Measurements from ENCODE around the gene SMAP2. TPM values are rescaled to one million over a fixed set of nuclear protein-coding genes. Genes with fewer than 3 reads are reported as not detected.

The SMAP2 gene
- total and polyA plus RNA-seq, 2 donors (not counting 3 experiments of a cell fraction or from before 2014, with no cell fraction given) = 8.0 to 11.1 TPM

DNA sequence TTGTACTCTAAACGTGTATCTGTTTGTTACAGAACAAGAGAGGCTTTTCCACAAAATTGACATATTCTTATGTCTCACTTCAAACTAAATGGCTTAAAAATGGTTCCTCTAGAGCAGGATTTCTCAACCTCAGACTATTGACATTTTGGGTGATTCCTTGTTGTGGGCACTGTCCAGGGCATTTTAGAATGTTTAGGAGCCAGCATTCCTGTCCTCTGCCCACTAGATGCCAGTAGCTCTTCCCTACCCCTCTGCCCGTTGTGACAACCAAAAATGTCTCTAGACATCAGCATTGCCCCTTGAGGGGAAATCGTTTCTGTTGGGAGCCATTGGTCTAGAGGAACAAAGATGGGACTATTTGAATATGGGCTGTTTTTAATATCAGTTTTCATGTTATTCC is 17.3 kb downstream of the SMAP2 start:
- Histone ChIP-seq H3K9me3 (replicated peaks; ENCODE audit: control insufficient read depth, insufficient read depth, low read length) (no peaks in the 10 kb centered on the region), H4K20me1 (replicated peaks; ENCODE audit: control insufficient read depth, extremely low read depth, insufficient read depth, low read length) (no peaks in the 10 kb centered on the region), H3K27ac (ENCODE audit: insufficient read depth, low read depth, low read length) (no peak overlapping the region), H3K27me3 (ENCODE audit: control insufficient read depth in 2 of 2, insufficient read depth in 2 of 2, low read length in 2 of 2) (no peaks in the 10 kb centered on the region), H3K4me1 (ENCODE audit: control insufficient read depth, extremely low read depth, insufficient read depth, low read length) (peaks cover 5% of the 10 kb centered on the region), H2AFZ (ENCODE audit: low read depth, low read length) (no peak overlapping the region), H3K9me1 (replicated peaks; ENCODE audit: control insufficient read depth, extremely low read depth, insufficient read depth, low read length) (no peaks in the 10 kb centered on the region), H3K4me3 (replicated peaks in 1 of 3; ENCODE audit: insufficient read depth in 1 of 3, low read depth in 1 of 3, low read length in 3 of 3) (no peak overlapping the region), H3K79me2 (ENCODE audit: control insufficient read depth, insufficient read depth, low read length) (no peaks in the 10 kb centered on the region), H3K4me2 (ENCODE audit: insufficient read depth, low read length) (no peak overlapping the region), H3K36me3 (ENCODE audit: control insufficient read depth in 2 of 2, extremely low read depth in 1 of 2, insufficient read depth in 2 of 2, low read length in 2 of 2) (no peaks in the 10 kb centered on the region), H3K9ac (replicated peaks; ENCODE audit: extremely low read depth, insufficient read depth, low read length) (no peak overlapping the region)
- CTCF ChIA-PET = interaction anchor here (5.1 kb wide), 1 partner anchor 14 kb away, joined by 16 read pairs; no protein-coding TSS in a partner anchor
- FAIRE-seq (no peak), DNase-seq (ENCODE audit: low read depth, low spot score) (no peak)
- POLR2A ChIA-PET = no interaction called here
- dilution Hi-C loops (cut with MboI; ENCODE audit: extremely low pct_ligation_motif_present, low sequenced_read_pairs) = no loop called here
- TF ChIP-seq FOS (IDR thresholded peaks at IDR 0.05; ENCODE audit: borderline replicate concordance, insufficient read depth, low read length) (no peak), POLR2AphosphoS5 (IDR thresholded peaks at IDR 0.05; ENCODE audit: insufficient read depth, low read depth, low read length) (no peak), EZH2 (IDR thresholded peaks at IDR 0.05; ENCODE audit: borderline replicate concordance, low read depth, low read length, severe bottlenecking) (no peak), JUN (IDR thresholded peaks at IDR 0.05; ENCODE audit: borderline replicate concordance, insufficient read depth, insufficient read length, low read depth) (no peak), MYC (IDR thresholded peaks at IDR 0.05; ENCODE audit: low read depth, low read length) (no peak), GATA2 (IDR thresholded peaks at IDR 0.05; ENCODE audit: insufficient read depth, insufficient read length, low read depth, low read length) (no peak), POLR2A (IDR thresholded peaks at IDR 0.05; ENCODE audit: low read depth, low read length) (no peak)
- TF ChIP-seq, protein P1, sequence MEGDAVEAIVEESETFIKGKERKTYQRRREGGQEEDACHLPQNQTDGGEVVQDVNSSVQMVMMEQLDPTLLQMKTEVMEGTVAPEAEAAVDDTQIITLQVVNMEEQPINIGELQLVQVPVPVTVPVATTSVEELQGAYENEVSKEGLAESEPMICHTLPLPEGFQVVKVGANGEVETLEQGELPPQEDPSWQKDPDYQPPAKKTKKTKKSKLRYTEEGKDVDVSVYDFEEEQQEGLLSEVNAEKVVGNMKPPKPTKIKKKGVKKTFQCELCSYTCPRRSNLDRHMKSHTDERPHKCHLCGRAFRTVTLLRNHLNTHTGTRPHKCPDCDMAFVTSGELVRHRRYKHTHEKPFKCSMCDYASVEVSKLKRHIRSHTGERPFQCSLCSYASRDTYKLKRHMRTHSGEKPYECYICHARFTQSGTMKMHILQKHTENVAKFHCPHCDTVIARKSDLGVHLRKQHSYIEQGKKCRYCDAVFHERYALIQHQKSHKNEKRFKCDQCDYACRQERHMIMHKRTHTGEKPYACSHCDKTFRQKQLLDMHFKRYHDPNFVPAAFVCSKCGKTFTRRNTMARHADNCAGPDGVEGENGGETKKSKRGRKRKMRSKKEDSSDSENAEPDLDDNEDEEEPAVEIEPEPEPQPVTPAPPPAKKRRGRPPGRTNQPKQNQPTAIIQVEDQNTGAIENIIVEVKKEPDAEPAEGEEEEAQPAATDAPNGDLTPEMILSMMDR (IDR thresholded peaks at IDR 0.05; ENCODE audit: extremely low read depth in 1 of 2, insufficient read depth in 1 of 2, low read depth in 1 of 2, low read length in 2 of 2) = no peak
- TF ChIP-seq, protein P2, sequence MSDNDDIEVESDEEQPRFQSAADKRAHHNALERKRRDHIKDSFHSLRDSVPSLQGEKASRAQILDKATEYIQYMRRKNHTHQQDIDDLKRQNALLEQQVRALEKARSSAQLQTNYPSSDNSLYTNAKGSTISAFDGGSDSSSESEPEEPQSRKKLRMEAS (IDR thresholded peaks at IDR 0.05; ENCODE audit: insufficient read depth, insufficient read length) = no peak
- intact Hi-C loops (cut with micrococcal nuclease) = no loop called here
- no TSS peak for BruUV-seq (replicated peaks)
